Urothelium cell line (cell line): ENCODE data around the gene EMP2.
A peak's percentile ranks its signal among the peaks of the same experiment; 100 is the strongest.
"Not testable (repeated sequence)": the region's sequence is repeated elsewhere in the genome, so short reads cannot be mapped to it uniquely, and the experiment has no call there.

Source experiments
- DNase-seq: peaks from one replicate; pipeline ENCODE4 v3.0.0; 2011; ENCODE audit warnings: low spot score, mixed read lengths
- FAIRE-seq: peaks from 2 replicates; lab custom pipeline; 2011; peaks lifted over from hg19 to GRCh38; lab: Jason Lieb, UNC

The EMP2 gene

GRCh38 chr16:10579965-10580882 is at the start of gene EMP2:
EMP2 (minus strand) TSS chr16:10580598; CDS start chr16:10547617, 32,981 bp downstream.
- FAIRE-seq = no peak
- DNase-seq = peak; percentile 97

GRCh38 chr16:10629592-10629963 is 49.2 kb upstream of the EMP2 start:
- DNase-seq = no peak
- no peak for FAIRE-seq

GRCh38 chr16:10625595-10626357 is 45.4 kb upstream of the EMP2 start:
- DNase-seq (no peak), FAIRE-seq (no peak)

- FAIRE-seq = no peak
- no peak for DNase-seq
These were observed 44.1 kb upstream of the EMP2 start for GRCh38 chr16:10624527-10624926.

GRCh38 chr16:10623059-10623458 is 42.7 kb upstream of the EMP2 start:
- FAIRE-seq = no peak
- no peak for DNase-seq

GRCh38 chr16:10622036-10622921 is 41.9 kb upstream of the EMP2 start:
- no peak for FAIRE-seq

GRCh38 chr16:10621216-10621949 is 41.0 kb upstream of the EMP2 start:
- not testable (repeated sequence) for FAIRE-seq, DNase-seq

More at GRCh38 chr16:10622036-10622921, 41.9 kb upstream of the EMP2 start:
- peak; percentile 31 for DNase-seq

- no peak for FAIRE-seq
- DNase-seq = no peak
These were observed 39.7 kb upstream of the EMP2 start for GRCh38 chr16:10620120-10620519.

- no peak for DNase-seq
- no peak for FAIRE-seq
These were observed 39.0 kb upstream of the EMP2 start for GRCh38 chr16:10619271-10619849.

- no peak for FAIRE-seq
These were observed 38.4 kb upstream of the EMP2 start for GRCh38 chr16:10618710-10619209.

GRCh38 chr16:10617662-10618420 is 37.4 kb upstream of the EMP2 start:
- DNase-seq (no peak), FAIRE-seq (no peak)

More at GRCh38 chr16:10618710-10619209, 38.4 kb upstream of the EMP2 start:
- DNase-seq = no peak

GRCh38 chr16:10616756-10617640 is 36.6 kb upstream of the EMP2 start:
- DNase-seq (peak; percentile 80), FAIRE-seq (no peak)

- FAIRE-seq (no peak), DNase-seq (no peak)
These were observed 36.0 kb upstream of the EMP2 start for GRCh38 chr16:10616419-10616755.

GRCh38 chr16:10614685-10615084 is 34.3 kb upstream of the EMP2 start:
- DNase-seq (no peak), FAIRE-seq (no peak)

GRCh38 chr16:10613785-10614485 is 33.5 kb upstream of the EMP2 start:
- DNase-seq = no peak
- FAIRE-seq = no peak

- no peak for FAIRE-seq
These were observed 32.3 kb upstream of the EMP2 start for GRCh38 chr16:10612649-10613179.

GRCh38 chr16:10611825-10612342 is 31.5 kb upstream of the EMP2 start:
- DNase-seq (no peak), FAIRE-seq (no peak)

More at GRCh38 chr16:10612649-10613179, 32.3 kb upstream of the EMP2 start:
- no peak for DNase-seq
